Lung (tissue), 12 donors: ENCODE results near the gene ALPK3. TPM values are rescaled to one million over a fixed set of nuclear protein-coding genes. Genes with fewer than 3 reads are reported as not detected.
"Not testable (repeated sequence)": the region's sequence is repeated elsewhere in the genome, so short reads cannot be mapped to it uniquely, and the experiment has no call there.

Experiments used
- ATAC-seq: fragments of 200-7000 bp; cut with Tn5 transposase; one replicate; pipeline ENCODE4 v1.9.1; 2020; ENCODE audit warnings: moderate number of reproducible peaks; ENCODE audit not compliant: insufficient read depth, low FRiP score
- DNase-seq, 3 donors: peaks; one replicate each; pipeline ENCODE4 v3.0.0-alpha.2; 2013 to 2017
- H3K27ac ChIP-seq, 2 donors: one replicate each; pipeline ENCODE4 v1.5.1; 2013; ENCODE audit warnings: mild to moderate bottlenecking in 2 of 2, moderate library complexity in 2 of 2, control low read depth in 1 of 2, inconsistent platforms in 1 of 2, low read depth in 1 of 2, low read length in 1 of 2
- H3K27me3 ChIP-seq, 3 donors: one replicate each; pipeline ENCODE4 v1.5.1; 2013; ENCODE audit warnings: low read length in 2 of 3; ENCODE audit not compliant: control insufficient read depth in 3 of 3, insufficient read depth in 3 of 3
- H3K36me3 ChIP-seq, 4 donors: one replicate each; pipeline ENCODE4 v1.5.1; 2013; ENCODE audit warnings: low read length in 4 of 4, mild to moderate bottlenecking in 1 of 4, moderate library complexity in 1 of 4; ENCODE audit not compliant: control insufficient read depth in 4 of 4, insufficient read depth in 4 of 4
- H3K4me1 ChIP-seq, 5 donors: one replicate each; pipeline ENCODE4 v1.5.1; 2013; ENCODE audit warnings: low read length in 5 of 5, mild to moderate bottlenecking in 2 of 5, moderate library complexity in 1 of 5; ENCODE audit not compliant: control insufficient read depth in 5 of 5, insufficient read depth in 5 of 5
- H3K4me3 ChIP-seq: one replicate; pipeline ENCODE4 v1.5.1; 2013; ENCODE audit warnings: mild to moderate bottlenecking, control low read depth, moderate library complexity
- H3K9ac ChIP-seq, 2 donors: one replicate each; pipeline ENCODE4 v1.5.1; 2013; ENCODE audit warnings: low read length in 2 of 2, control low read depth in 1 of 2; ENCODE audit not compliant: insufficient read depth in 1 of 2
- H3K9me3 ChIP-seq, 4 donors: one replicate each; pipeline ENCODE4 v1.5.1; 2013; ENCODE audit warnings: low read length in 3 of 4, mild to moderate bottlenecking in 1 of 4, moderate library complexity in 1 of 4; ENCODE audit not compliant: control insufficient read depth in 4 of 4, insufficient read depth in 3 of 4
- CTCF ChIP-seq: IDR thresholded peaks from 2 replicates; pipeline ENCODE4 v1.5.1; 2012; ENCODE audit warnings: mild to moderate bottlenecking; ENCODE audit errors: control extremely low read depth, extremely low read depth
- WGBS, 2 donors: extraction: QIAGEN DNeasy Blood & Tissue Kit; methylation state at CpG; one replicate each; pipeline ENCODE4 v1.1.7; 2013; 5-methylcytosine and 5-hydroxymethylcytosine counted together
- polyA plus RNA-seq, 2 donors: library from polyadenylated mRNA; stranded (reverse); fragments of 200-250 nt; gene quantifications; one replicate each; pipeline ENCODE4 v1.2.1, GENCODE V29; 2013
- total RNA-seq, 2 donors: library from RNA; depleted of rRNA in 1 of 2; stranded (reverse); fragments of >200 nt in 1 of 2; gene quantifications; one replicate each; pipeline ENCODE4 v1.2.1, GENCODE V29; 2014 to 2021
- donor health status: control.
- donor health status: control.
- donor health status: Bipolar disorder and iron deficiency.
- donor health status: healthy.
- donor health status: DM: yes; HTN: yes; CAD: no.

The ALPK3 gene
- total and polyA plus RNA-seq, 4 donors: 3.1 to 12.2 (median 6.2) TPM

GRCh38 chr15:84844964-84845363, 27.8 kb downstream of the ALPK3 start:
- Histone ChIP-seq H3K4me3 (no peak overlapping the region), H3K4me1 (peaks cover 0 to 14% (median 0%) of the 10 kb centered on the region in 5 donors), H3K36me3 (peaks cover 0 to 9% (median 0%) of the 10 kb centered on the region in 4 donors), H3K9ac (no peak overlapping the region), H3K27me3 (no peaks in the 10 kb centered on the region), H3K27ac (peak overlapping the region in 1 of 2 donors; percentile 3), H3K9me3 (peaks cover 0 to 5% (median 0%) of the 10 kb centered on the region in 4 donors)
- 38 to 71% methylated on average over 2 of the region's 2 CpGs for WGBS, 2 donors
- DNase-seq (no peak), ATAC-seq (no peak)
- TF ChIP-seq CTCF: no peak

GRCh38 chr15:84845631-84846030, 28.5 kb downstream of the ALPK3 start:
- not testable (repeated sequence) for H3K36me3 ChIP-seq, H3K27me3 ChIP-seq, H3K4me3 ChIP-seq, H3K9ac ChIP-seq, DNase-seq, H3K4me1 ChIP-seq, H3K9me3 ChIP-seq
- 65 to 86% methylated on average over 7 of the region's 7 CpGs for WGBS, 2 donors
- peak overlapping the region in 1 of 2 donors; percentile 3 for H3K27ac ChIP-seq
- ATAC-seq: peak; percentile 53
- TF ChIP-seq CTCF: peak; percentile 58

- Histone ChIP-seq H3K9me3 (peaks cover 0 to 5% (median 0%) of the 10 kb centered on the region in 4 donors), H3K27ac (no peak overlapping the region), H3K36me3 (peaks cover 0 to 12% (median 0%) of the 10 kb centered on the region in 4 donors), H3K27me3 (no peaks in the 10 kb centered on the region), H3K9ac (no peak overlapping the region), H3K4me1 (peaks cover 0 to 2% (median 0%) of the 10 kb centered on the region in 5 donors), H3K4me3 (no peak overlapping the region)
- ATAC-seq (no peak), DNase-seq (no peak)
- no peak for TF ChIP-seq CTCF
- 100% methylated on average over 1 of the region's 1 CpG for WGBS, 2 donors
These were observed 29.1 kb downstream of the ALPK3 start for GRCh38 chr15:84846269-84846668.

- H3K9ac ChIP-seq: no peak overlapping the region
- H3K27ac ChIP-seq: no peak overlapping the region
- peaks cover 0 to 12% (median 0%) of the 10 kb centered on the region in 4 donors for H3K36me3 ChIP-seq
- no peaks in the 10 kb centered on the region for H3K4me1 ChIP-seq
- no peak for TF ChIP-seq CTCF
- ATAC-seq: no peak
- no peaks in the 10 kb centered on the region for H3K27me3 ChIP-seq
- no peak overlapping the region for H3K4me3 ChIP-seq
- no peak for DNase-seq
- peaks cover 0 to 5% (median 0%) of the 10 kb centered on the region in 4 donors for H3K9me3 ChIP-seq
These were observed 30.2 kb downstream of the ALPK3 start for GRCh38 chr15:84847382-84847781.
